Measurements from ENCODE around the gene ATG16L1. TPM values are rescaled to one million over a fixed set of nuclear protein-coding genes. Genes with fewer than 3 reads are reported as not detected.

The ATG16L1 gene
- polyA plus RNA-seq, 1 donor (not counting 4 experiments of a cell fraction or from before 2014, with no cell fraction given): 38.5 TPM

DNA sequence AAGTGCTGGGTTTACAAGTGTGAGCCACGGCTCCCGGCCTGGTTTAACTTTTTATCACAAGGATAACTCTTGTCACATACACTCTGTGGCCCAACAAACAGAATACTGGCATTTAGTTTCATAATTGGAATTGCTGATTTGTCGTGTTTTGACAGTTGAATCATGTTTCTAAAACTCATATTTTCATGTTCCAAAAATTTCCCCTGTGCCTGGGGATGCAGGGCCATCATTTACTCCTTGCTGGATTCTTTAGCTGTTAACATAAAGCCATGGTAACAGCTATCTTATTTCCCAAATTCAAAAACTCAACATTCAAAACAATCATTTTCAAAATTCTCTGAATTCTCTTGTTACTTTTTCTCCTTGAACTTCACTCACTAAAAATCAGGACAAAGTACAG is 16.5 kb upstream of the ATG16L1 start:
- H3K9ac ChIP-seq (ENCODE audit: control insufficient read depth, extremely low read depth, insufficient read depth, low read length): no peak overlapping the region
- H3K4me1 ChIP-seq (ENCODE audit: control insufficient read depth, extremely low read depth, insufficient read depth, low read length): no peaks in the 10 kb centered on the region
- H3K4me3 ChIP-seq (ENCODE audit: control insufficient read depth in 2 of 3, extremely low read depth in 1 of 3, insufficient read depth in 2 of 3, low read depth in 1 of 3, low read length in 3 of 3): no peak overlapping the region
- dilution Hi-C loops (cut with MboI; ENCODE audit: extremely low pct_ligation_motif_present, low sequenced_read_pairs): loop anchor here (25.0 kb wide), 1 partner anchor 373 kb away; the partner anchor contains the start of gene SNORC
- no peaks in the 10 kb centered on the region for H3K9me1 ChIP-seq (ENCODE audit: control insufficient read depth, extremely low read depth, insufficient read depth, low read length)
- H3K36me3 ChIP-seq (ENCODE audit: control insufficient read depth in 2 of 2, extremely low read depth in 1 of 2, insufficient read depth in 2 of 2, low read length in 2 of 2): no peaks in the 10 kb centered on the region
- H2AFZ ChIP-seq (ENCODE audit: control insufficient read depth, low read length): no peak overlapping the region
- no peak overlapping the region for H3K27ac ChIP-seq (ENCODE audit: control insufficient read depth, insufficient read depth, low read length)
- FAIRE-seq (no peak), DNase-seq (ENCODE audit: low read depth, low spot score) (no peak)
- H4K20me1 ChIP-seq (ENCODE audit: control insufficient read depth, extremely low read depth, insufficient read depth, low read length): no peaks in the 10 kb centered on the region
- H3K27me3 ChIP-seq (ENCODE audit: control insufficient read depth, extremely low read depth, insufficient read depth, low read length): no peaks in the 10 kb centered on the region
- TF ChIP-seq, protein P1, sequence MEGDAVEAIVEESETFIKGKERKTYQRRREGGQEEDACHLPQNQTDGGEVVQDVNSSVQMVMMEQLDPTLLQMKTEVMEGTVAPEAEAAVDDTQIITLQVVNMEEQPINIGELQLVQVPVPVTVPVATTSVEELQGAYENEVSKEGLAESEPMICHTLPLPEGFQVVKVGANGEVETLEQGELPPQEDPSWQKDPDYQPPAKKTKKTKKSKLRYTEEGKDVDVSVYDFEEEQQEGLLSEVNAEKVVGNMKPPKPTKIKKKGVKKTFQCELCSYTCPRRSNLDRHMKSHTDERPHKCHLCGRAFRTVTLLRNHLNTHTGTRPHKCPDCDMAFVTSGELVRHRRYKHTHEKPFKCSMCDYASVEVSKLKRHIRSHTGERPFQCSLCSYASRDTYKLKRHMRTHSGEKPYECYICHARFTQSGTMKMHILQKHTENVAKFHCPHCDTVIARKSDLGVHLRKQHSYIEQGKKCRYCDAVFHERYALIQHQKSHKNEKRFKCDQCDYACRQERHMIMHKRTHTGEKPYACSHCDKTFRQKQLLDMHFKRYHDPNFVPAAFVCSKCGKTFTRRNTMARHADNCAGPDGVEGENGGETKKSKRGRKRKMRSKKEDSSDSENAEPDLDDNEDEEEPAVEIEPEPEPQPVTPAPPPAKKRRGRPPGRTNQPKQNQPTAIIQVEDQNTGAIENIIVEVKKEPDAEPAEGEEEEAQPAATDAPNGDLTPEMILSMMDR (optimal IDR thresholded peaks at IDR 0.05 in 1 of 3, IDR thresholded peaks at IDR 0.05 in 1 of 3, conservative IDR thresholded peaks at IDR 0.05 in 1 of 3; ENCODE audit: extremely low read depth in 1 of 3, insufficient read depth in 2 of 3, low read length in 3 of 3): no peak
- no peak for TF ChIP-seq EZH2 (IDR thresholded peaks at IDR 0.05; ENCODE audit: low read length)
- no peak overlapping the region for H3K4me2 ChIP-seq (ENCODE audit: control insufficient read depth, extremely low read depth, insufficient read depth, low read depth, low read length)
- H3K9me3 ChIP-seq (ENCODE audit: control insufficient read depth, low read depth, low read length): no peaks in the 10 kb centered on the region
- no peaks in the 10 kb centered on the region for H3K79me2 ChIP-seq (ENCODE audit: control insufficient read depth, insufficient read depth, low read length)

DNA sequence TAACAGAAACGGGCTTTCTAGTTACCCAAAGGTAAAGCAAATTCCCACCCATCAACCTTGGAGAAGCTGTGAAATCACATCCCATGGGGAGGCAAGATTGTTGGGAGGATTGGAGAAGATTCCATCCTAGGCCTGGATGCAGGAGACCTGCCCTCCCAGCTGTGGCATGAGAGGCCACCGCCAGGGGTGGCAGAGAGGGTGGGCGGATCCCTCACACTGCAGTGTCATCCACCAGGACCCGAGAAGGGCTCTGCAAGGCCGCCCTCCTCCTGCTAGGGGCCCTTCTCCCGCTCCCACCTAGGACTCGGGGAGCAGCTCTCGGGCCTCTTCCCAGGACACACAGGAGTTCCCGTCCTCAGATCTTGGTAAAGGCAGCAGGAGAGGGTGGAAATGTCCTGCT is 15.5 kb upstream of the ATG16L1 start:
- H3K27ac ChIP-seq (ENCODE audit: control insufficient read depth, insufficient read depth, low read length): no peak overlapping the region
- no peaks in the 10 kb centered on the region for H3K9me1 ChIP-seq (ENCODE audit: control insufficient read depth, extremely low read depth, insufficient read depth, low read length)
- H3K4me2 ChIP-seq (ENCODE audit: control insufficient read depth, extremely low read depth, insufficient read depth, low read depth, low read length): no peak overlapping the region
- H3K9me3 ChIP-seq (ENCODE audit: control insufficient read depth, low read depth, low read length): no peaks in the 10 kb centered on the region
- no peak for DNase-seq (ENCODE audit: low read depth, low spot score)
- no peaks in the 10 kb centered on the region for H3K27me3 ChIP-seq (ENCODE audit: control insufficient read depth, extremely low read depth, insufficient read depth, low read length)
- FAIRE-seq: no peak
- H3K9ac ChIP-seq (ENCODE audit: control insufficient read depth, extremely low read depth, insufficient read depth, low read length): no peak overlapping the region
- dilution Hi-C loops (cut with MboI; ENCODE audit: extremely low pct_ligation_motif_present, low sequenced_read_pairs): loop anchor here (25.0 kb wide), 1 partner anchor 374 kb away; the partner anchor contains the start of gene SNORC
- H3K79me2 ChIP-seq (ENCODE audit: control insufficient read depth, insufficient read depth, low read length): no peaks in the 10 kb centered on the region
- H3K4me1 ChIP-seq (ENCODE audit: control insufficient read depth, extremely low read depth, insufficient read depth, low read length): peaks cover 5% of the 10 kb centered on the region
- TF ChIP-seq, protein P1 (optimal IDR thresholded peaks at IDR 0.05 in 1 of 3, IDR thresholded peaks at IDR 0.05 in 1 of 3, conservative IDR thresholded peaks at IDR 0.05 in 1 of 3; ENCODE audit: extremely low read depth in 1 of 3, insufficient read depth in 2 of 3, low read length in 3 of 3): no peak
- no peak for TF ChIP-seq EZH2 (IDR thresholded peaks at IDR 0.05; ENCODE audit: low read length)
- H4K20me1 ChIP-seq (ENCODE audit: control insufficient read depth, extremely low read depth, insufficient read depth, low read length): no peaks in the 10 kb centered on the region
- no peak overlapping the region for H2AFZ ChIP-seq (ENCODE audit: control insufficient read depth, low read length)
- H3K4me3 ChIP-seq (ENCODE audit: control insufficient read depth in 2 of 3, extremely low read depth in 1 of 3, insufficient read depth in 2 of 3, low read depth in 1 of 3, low read length in 3 of 3): no peak overlapping the region
- no peaks in the 10 kb centered on the region for H3K36me3 ChIP-seq (ENCODE audit: control insufficient read depth in 2 of 2, extremely low read depth in 1 of 2, insufficient read depth in 2 of 2, low read length in 2 of 2)

All from keratinocyte (primary cell).